GM23338 (cell line): ENCODE measurements around the gene MPPED1. TPM values are rescaled to one million over a fixed set of nuclear protein-coding genes. Genes with fewer than 3 reads are reported as not detected.

Source experiments
- ATAC-seq: fragments of 200-7000 bp; cut with Tn5 transposase; 3 replicates; pipeline ENCODE4 v1.9.1; 2020
- DNase-seq: peaks from one replicate; pipeline ENCODE4 v3.0.0-alpha.2; 2015; ENCODE audit warnings: low spot score
- H2AFZ ChIP-seq: fragments of 200-600 bp; sonication (generic); 2 replicates; pipeline ENCODE4 v1.8.0; 2016; ENCODE audit warnings: antibody characterized with exemption, mild to moderate bottlenecking, moderate library complexity
- H3F3A ChIP-seq: fragments of 200-600 bp; sonication (generic); replicated peaks from 2 replicates; pipeline ENCODE4 v1.8.0; 2017; ENCODE audit warnings: antibody characterized with exemption, mixed run types, low read depth
- H3K27ac ChIP-seq: fragments of 200-600 bp; sonication (generic); 2 replicates; pipeline ENCODE4 v1.6.1; 2016; ENCODE audit warnings: low read depth
- H3K27me3 ChIP-seq: fragments of 200-600 bp; sonication (generic); 2 replicates; pipeline ENCODE4 v1.8.0; 2016; ENCODE audit warnings: mild to moderate bottlenecking, mixed run types, moderate library complexity; ENCODE audit not compliant: insufficient read depth
- H3K36me3 ChIP-seq: fragments of 200-600 bp; sonication (generic); 2 replicates; pipeline ENCODE4 v1.8.0; 2016; ENCODE audit warnings: mild to moderate bottlenecking; ENCODE audit not compliant: insufficient read depth
- H3K4me1 ChIP-seq: fragments of 200-600 bp; sonication (generic); 2 replicates; pipeline ENCODE4 v1.8.0; 2016; ENCODE audit warnings: mild to moderate bottlenecking, moderate library complexity; ENCODE audit not compliant: insufficient read depth
- H3K4me2 ChIP-seq: fragments of 200-600 bp; sonication (generic); 2 replicates; pipeline ENCODE4 v1.7.1; 2017; ENCODE audit warnings: mixed run types
- H3K4me3 ChIP-seq: fragments of 200-600 bp; sonication (generic); 2 replicates; pipeline ENCODE4 v1.6.1; 2016; ENCODE audit warnings: mixed run types
- H3K79me2 ChIP-seq: fragments of 200-600 bp; sonication (generic); replicated peaks from 2 replicates; pipeline ENCODE4 v1.8.0; 2017; ENCODE audit warnings: mild to moderate bottlenecking; ENCODE audit not compliant: insufficient read depth
- H3K9me2 ChIP-seq: fragments of 200-600 bp; sonication (generic); 2 replicates; pipeline ENCODE4 v1.8.0; 2017; ENCODE audit not compliant: insufficient read depth
- H4K20me1 ChIP-seq: fragments of 200-600 bp; sonication (generic); replicated peaks from 2 replicates; pipeline ENCODE4 v1.8.0; 2017; ENCODE audit warnings: mild to moderate bottlenecking; ENCODE audit not compliant: insufficient read depth
- H3K27ac Mint-ChIP-seq: 2 replicates; pipeline ENCODE4 v1.8.0; 2020; ENCODE audit warnings: inconsistent platforms, mild to moderate bottlenecking, moderate library complexity, mixed read lengths
- H3K27me3 Mint-ChIP-seq: 3 replicates; pipeline ENCODE4 v1.8.0; 2022; ENCODE audit warnings: low read depth, mild to moderate bottlenecking, moderate library complexity, mixed read lengths, inconsistent platforms; ENCODE audit not compliant: insufficient read depth, poor library complexity
- H3K36me3 Mint-ChIP-seq: 3 replicates; pipeline ENCODE4 v1.8.0; 2021; ENCODE audit warnings: low read depth, mild to moderate bottlenecking, inconsistent platforms, moderate library complexity, mixed read lengths
- H3K4me1 Mint-ChIP-seq: 3 replicates; pipeline ENCODE4 v1.8.0; 2020; ENCODE audit warnings: mild to moderate bottlenecking, inconsistent platforms, mixed read lengths
- H3K4me3 Mint-ChIP-seq: 3 replicates; pipeline ENCODE4 v1.8.0; 2021; ENCODE audit warnings: moderate library complexity, mild to moderate bottlenecking, inconsistent platforms, mixed read lengths
- H3K9me3 Mint-ChIP-seq: 3 replicates; pipeline ENCODE4 v1.8.0; 2020; ENCODE audit warnings: moderate library complexity, mild to moderate bottlenecking, inconsistent platforms, mixed read lengths
- CTCF ChIP-seq, 2 experiments: fragments of 200-600 bp in 1 of 2; sonication (generic) in 1 of 2; conservative IDR thresholded peaks; 2 replicates each; pipeline versions ENCODE4 v1.5.1 to v1.6.1; 2016 to 2017; ENCODE audit warnings: antibody characterized with exemption in 2 of 2, low read depth in 2 of 2, mild to moderate bottlenecking in 2 of 2, moderate library complexity in 1 of 2
- ETS1 ChIP-seq: IDR thresholded peaks from 2 replicates; pipeline ENCODE4 v1.6.1; 2016; ENCODE audit warnings: antibody characterized with exemption
- EZH2 ChIP-seq: fragments of 200-600 bp; sonication (generic); IDR thresholded peaks from one replicate; pipeline ENCODE4 v1.8.0; 2017; ENCODE audit warnings: antibody characterized with exemption, mild to moderate bottlenecking, low read depth; ENCODE audit not compliant: unreplicated experiment
- EZH2phosphoT487 ChIP-seq: fragments of 200-600 bp; sonication (generic); IDR thresholded peaks from one replicate; pipeline ENCODE4 v1.8.1; 2018; ENCODE audit warnings: antibody characterized with exemption; ENCODE audit not compliant: unreplicated experiment
- JUNB ChIP-seq: IDR thresholded peaks from one replicate; pipeline ENCODE4 v1.6.1; 2016; ENCODE audit warnings: antibody characterized with exemption; ENCODE audit not compliant: unreplicated experiment
- NANOG ChIP-seq: IDR thresholded peaks from 2 replicates; pipeline ENCODE4 v1.6.1; 2016; ENCODE audit warnings: antibody characterized with exemption, borderline replicate concordance
- POLR2AphosphoS5 ChIP-seq: IDR thresholded peaks from 2 replicates; pipeline ENCODE4 v1.6.1; 2016; ENCODE audit warnings: antibody characterized with exemption, low read depth
- STAT1 ChIP-seq: IDR thresholded peaks from one replicate; pipeline ENCODE4 v1.6.1; 2016; ENCODE audit warnings: antibody characterized with exemption; ENCODE audit not compliant: unreplicated experiment
- ZNF114 ChIP-seq: fragments of 250-450 bp; sonication (Bioruptor Pico); IDR thresholded peaks from 2 replicates; pipeline ENCODE4 v1.5.0; 2020; ENCODE audit warnings: mild to moderate bottlenecking, moderate library complexity
- ZNF331 ChIP-seq: fragments of 250-450 bp; sonication (Bioruptor Pico); IDR thresholded peaks from 2 replicates; pipeline ENCODE4 v1.5.0; 2020; ENCODE audit warnings: low read depth, mild to moderate bottlenecking, moderate library complexity
- polyA plus RNA-seq: library from polyadenylated mRNA; unstranded; fragments of >200 nt; fragmentation: Nextera tagmentation; extraction: Ambion mirVana; gene quantifications from 2 replicates; pipeline ENCODE4 v1.2.1, GENCODE V29; 2016
- total RNA-seq: library from RNA; depleted of rRNA; stranded (reverse); fragments of >200 nt; shearing (Covaris generic); gene quantifications from 2 replicates; pipeline ENCODE4 v1.2.3, GENCODE V29; 2014
- TF ChIP-seq, protein P1 (sequence below): IDR thresholded peaks from one replicate; pipeline ENCODE4 v1.6.1; 2018; ENCODE audit warnings: antibody characterized with exemption; ENCODE audit not compliant: unreplicated experiment
- TF ChIP-seq, protein P2 (sequence below): fragments of 250-450 bp; sonication (Bioruptor Pico); IDR thresholded peaks from 2 replicates; pipeline ENCODE4 v1.5.0; 2020; ENCODE audit warnings: mild to moderate bottlenecking, moderate library complexity

Gene MPPED1
- total and polyA plus RNA-seq, 2 experiments from 2014 or later, result 0.56 TPM; not detected in 1

DNA sequence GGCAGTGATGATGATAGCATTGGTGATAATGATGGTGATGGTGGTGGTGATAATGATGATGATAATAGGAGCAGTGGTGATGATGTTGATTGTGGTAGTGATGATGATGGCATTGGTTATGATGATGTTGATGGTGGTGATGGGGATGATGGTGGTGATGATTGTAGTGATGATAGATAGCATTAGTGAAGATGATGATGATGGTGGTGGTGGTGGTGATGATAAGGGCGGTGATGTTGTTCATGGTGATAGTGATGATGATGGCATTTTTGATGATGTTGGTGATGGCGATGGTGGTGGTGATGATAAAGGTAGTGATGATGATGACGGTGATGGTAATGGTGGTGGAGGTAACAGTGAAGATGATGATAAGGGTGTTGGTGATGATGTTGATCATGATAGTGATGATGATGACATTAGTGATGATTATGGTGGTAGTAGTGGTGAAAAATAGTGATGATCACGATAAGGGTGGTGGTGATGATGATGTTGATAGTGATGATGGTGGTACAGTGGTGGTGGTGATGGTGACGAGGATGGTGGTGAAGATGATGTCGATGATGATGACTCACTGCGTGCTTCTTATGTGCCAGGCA, 93.0 kb downstream of the MPPED1 start:
- no peak for ATAC-seq
- Histone ChIP-seq H3K79me2 (no peaks in the 10 kb centered on the region), H3K4me2 (no peak overlapping the region), H3K27me3 (no peaks in the 10 kb centered on the region), H3K36me3 (no peaks in the 10 kb centered on the region), H3K4me1 (no peaks in the 10 kb centered on the region), H3F3A (no peaks in the 10 kb centered on the region), H3K27ac (no peak overlapping the region), H3K9me2 (peaks cover 15% of the 10 kb centered on the region; the same call in 1 of the 2 replicates), H2AFZ (no peak overlapping the region), H3K4me3 (no peak overlapping the region), H4K20me1 (no peaks in the 10 kb centered on the region)
- Mint-ChIP-seq H3K27ac (no peak overlapping the region), H3K9me3 (peaks cover 5% of the 10 kb centered on the region; the same call in 2 of the 3 replicates), H3K27me3 (peaks cover 1% of the 10 kb centered on the region), H3K4me3 (no peak overlapping the region), H3K4me1 (no peaks in the 10 kb centered on the region), H3K36me3 (no peaks in the 10 kb centered on the region)
- TF ChIP-seq POLR2AphosphoS5 (no peak), EZH2 (no peak), STAT1 (no peak), ZNF331 (no peak), ZNF114 (CRISPR knock-in tag) (no peak), CTCF (conservative IDR thresholded peaks at IDR 0.05; ENCODE audit: low read depth in 2 of 2) (no peak), EZH2phosphoT487 (no peak), NANOG (no peak), JUNB (no peak), ETS1 (no peak)
- TF ChIP-seq, protein P1, sequence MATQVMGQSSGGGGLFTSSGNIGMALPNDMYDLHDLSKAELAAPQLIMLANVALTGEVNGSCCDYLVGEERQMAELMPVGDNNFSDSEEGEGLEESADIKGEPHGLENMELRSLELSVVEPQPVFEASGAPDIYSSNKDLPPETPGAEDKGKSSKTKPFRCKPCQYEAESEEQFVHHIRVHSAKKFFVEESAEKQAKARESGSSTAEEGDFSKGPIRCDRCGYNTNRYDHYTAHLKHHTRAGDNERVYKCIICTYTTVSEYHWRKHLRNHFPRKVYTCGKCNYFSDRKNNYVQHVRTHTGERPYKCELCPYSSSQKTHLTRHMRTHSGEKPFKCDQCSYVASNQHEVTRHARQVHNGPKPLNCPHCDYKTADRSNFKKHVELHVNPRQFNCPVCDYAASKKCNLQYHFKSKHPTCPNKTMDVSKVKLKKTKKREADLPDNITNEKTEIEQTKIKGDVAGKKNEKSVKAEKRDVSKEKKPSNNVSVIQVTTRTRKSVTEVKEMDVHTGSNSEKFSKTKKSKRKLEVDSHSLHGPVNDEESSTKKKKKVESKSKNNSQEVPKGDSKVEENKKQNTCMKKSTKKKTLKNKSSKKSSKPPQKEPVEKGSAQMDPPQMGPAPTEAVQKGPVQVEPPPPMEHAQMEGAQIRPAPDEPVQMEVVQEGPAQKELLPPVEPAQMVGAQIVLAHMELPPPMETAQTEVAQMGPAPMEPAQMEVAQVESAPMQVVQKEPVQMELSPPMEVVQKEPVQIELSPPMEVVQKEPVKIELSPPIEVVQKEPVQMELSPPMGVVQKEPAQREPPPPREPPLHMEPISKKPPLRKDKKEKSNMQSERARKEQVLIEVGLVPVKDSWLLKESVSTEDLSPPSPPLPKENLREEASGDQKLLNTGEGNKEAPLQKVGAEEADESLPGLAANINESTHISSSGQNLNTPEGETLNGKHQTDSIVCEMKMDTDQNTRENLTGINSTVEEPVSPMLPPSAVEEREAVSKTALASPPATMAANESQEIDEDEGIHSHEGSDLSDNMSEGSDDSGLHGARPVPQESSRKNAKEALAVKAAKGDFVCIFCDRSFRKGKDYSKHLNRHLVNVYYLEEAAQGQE, result no peak
- TF ChIP-seq, protein P2, sequence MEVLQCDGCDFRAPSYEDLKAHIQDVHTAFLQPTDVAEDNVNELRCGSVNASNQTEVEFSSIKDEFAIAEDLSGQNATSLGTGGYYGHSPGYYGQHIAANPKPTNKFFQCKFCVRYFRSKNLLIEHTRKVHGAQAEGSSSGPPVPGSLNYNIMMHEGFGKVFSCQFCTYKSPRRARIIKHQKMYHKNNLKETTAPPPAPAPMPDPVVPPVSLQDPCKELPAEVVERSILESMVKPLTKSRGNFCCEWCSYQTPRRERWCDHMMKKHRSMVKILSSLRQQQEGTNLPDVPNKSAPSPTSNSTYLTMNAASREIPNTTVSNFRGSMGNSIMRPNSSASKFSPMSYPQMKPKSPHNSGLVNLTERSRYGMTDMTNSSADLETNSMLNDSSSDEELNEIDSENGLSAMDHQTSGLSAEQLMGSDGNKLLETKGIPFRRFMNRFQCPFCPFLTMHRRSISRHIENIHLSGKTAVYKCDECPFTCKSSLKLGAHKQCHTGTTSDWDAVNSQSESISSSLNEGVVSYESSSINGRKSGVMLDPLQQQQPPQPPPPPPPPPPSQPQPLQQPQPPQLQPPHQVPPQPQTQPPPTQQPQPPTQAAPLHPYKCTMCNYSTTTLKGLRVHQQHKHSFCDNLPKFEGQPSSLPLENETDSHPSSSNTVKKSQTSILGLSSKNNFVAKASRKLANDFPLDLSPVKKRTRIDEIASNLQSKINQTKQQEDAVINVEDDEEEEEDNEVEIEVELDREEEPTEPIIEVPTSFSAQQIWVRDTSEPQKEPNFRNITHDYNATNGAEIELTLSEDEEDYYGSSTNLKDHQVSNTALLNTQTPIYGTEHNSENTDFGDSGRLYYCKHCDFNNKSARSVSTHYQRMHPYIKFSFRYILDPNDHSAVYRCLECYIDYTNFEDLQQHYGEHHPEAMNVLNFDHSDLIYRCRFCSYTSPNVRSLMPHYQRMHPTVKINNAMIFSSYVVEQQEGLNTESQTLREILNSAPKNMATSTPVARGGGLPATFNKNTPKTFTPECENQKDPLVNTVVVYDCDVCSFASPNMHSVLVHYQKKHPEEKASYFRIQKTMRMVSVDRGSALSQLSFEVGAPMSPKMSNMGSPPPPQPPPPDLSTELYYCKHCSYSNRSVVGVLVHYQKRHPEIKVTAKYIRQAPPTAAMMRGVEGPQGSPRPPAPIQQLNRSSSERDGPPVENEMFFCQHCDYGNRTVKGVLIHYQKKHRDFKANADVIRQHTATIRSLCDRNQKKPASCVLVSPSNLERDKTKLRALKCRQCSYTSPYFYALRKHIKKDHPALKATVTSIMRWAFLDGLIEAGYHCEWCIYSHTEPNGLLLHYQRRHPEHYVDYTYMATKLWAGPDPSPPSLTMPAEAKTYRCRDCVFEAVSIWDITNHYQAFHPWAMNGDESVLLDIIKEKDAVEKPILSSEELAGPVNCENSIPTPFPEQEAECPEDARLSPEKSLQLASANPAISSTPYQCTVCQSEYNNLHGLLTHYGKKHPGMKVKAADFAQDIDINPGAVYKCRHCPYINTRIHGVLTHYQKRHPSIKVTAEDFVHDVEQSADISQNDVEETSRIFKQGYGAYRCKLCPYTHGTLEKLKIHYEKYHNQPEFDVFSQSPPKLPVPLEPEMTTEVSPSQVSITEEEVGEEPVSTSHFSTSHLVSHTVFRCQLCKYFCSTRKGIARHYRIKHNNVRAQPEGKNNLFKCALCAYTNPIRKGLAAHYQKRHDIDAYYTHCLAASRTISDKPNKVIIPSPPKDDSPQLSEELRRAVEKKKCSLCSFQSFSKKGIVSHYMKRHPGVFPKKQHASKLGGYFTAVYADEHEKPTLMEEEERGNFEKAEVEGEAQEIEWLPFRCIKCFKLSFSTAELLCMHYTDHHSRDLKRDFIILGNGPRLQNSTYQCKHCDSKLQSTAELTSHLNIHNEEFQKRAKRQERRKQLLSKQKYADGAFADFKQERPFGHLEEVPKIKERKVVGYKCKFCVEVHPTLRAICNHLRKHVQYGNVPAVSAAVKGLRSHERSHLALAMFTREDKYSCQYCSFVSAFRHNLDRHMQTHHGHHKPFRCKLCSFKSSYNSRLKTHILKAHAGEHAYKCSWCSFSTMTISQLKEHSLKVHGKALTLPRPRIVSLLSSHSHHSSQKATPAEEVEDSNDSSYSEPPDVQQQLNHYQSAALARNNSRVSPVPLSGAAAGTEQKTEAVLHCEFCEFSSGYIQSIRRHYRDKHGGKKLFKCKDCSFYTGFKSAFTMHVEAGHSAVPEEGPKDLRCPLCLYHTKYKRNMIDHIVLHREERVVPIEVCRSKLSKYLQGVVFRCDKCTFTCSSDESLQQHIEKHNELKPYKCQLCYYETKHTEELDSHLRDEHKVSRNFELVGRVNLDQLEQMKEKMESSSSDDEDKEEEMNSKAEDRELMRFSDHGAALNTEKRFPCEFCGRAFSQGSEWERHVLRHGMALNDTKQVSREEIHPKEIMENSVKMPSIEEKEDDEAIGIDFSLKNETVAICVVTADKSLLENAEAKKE, result no peak
- DNase-seq, result no peak
